ENCODE data around the gene CHAT. TPM values are rescaled to one million over a fixed set of nuclear protein-coding genes. Genes with fewer than 3 reads are reported as not detected.

The CHAT gene
- polyA plus RNA-seq, 1 donor from 2014 or later: not detected

GRCh38 chr10:49611816-49612512 lies 1.9 kb upstream of the CHAT start:
- Histone ChIP-seq H3K4me2 (ENCODE audit: low read length) (no peak overlapping the region), H3K4me3 (ENCODE audit: low read length) (peak overlapping the region; percentile 65), H3K79me2 (replicated peaks; ENCODE audit: insufficient read depth, low read length) (no peaks in the 10 kb centered on the region), H3K27ac (ENCODE audit: low read length) (no peak overlapping the region), H3F3A (ENCODE audit: insufficient read depth, low read length, poor library complexity, severe bottlenecking) (no peaks in the 10 kb centered on the region), H3K9ac (ENCODE audit: low read length) (no peak overlapping the region), H3K36me3 (ENCODE audit: insufficient read depth, low read length) (no peaks in the 10 kb centered on the region), H3K27me3 (ENCODE audit: insufficient read depth, low read depth, low read length) (peaks cover 100% of the 10 kb centered on the region), H3K9me3 (ENCODE audit: low read length) (no peaks in the 10 kb centered on the region), H3K9me2 (ENCODE audit: insufficient read depth, low read length) (no peaks in the 10 kb centered on the region), H4K20me1 (ENCODE audit: insufficient read depth) (no peaks in the 10 kb centered on the region), H2AFZ (ENCODE audit: low read depth, low read length) (no peak overlapping the region)
- no peak for TF ChIP-seq REST (IDR thresholded peaks at IDR 0.05; ENCODE audit: borderline replicate concordance)
- no peak for TF ChIP-seq TAF1 (IDR thresholded peaks at IDR 0.05; ENCODE audit: low read depth)
- TF ChIP-seq, protein P1, sequence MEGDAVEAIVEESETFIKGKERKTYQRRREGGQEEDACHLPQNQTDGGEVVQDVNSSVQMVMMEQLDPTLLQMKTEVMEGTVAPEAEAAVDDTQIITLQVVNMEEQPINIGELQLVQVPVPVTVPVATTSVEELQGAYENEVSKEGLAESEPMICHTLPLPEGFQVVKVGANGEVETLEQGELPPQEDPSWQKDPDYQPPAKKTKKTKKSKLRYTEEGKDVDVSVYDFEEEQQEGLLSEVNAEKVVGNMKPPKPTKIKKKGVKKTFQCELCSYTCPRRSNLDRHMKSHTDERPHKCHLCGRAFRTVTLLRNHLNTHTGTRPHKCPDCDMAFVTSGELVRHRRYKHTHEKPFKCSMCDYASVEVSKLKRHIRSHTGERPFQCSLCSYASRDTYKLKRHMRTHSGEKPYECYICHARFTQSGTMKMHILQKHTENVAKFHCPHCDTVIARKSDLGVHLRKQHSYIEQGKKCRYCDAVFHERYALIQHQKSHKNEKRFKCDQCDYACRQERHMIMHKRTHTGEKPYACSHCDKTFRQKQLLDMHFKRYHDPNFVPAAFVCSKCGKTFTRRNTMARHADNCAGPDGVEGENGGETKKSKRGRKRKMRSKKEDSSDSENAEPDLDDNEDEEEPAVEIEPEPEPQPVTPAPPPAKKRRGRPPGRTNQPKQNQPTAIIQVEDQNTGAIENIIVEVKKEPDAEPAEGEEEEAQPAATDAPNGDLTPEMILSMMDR (IDR thresholded peaks at IDR 0.05; ENCODE audit: poor library complexity, severe bottlenecking): no peak
- peak; percentile 49 for TF ChIP-seq EZH2 (IDR thresholded peaks at IDR 0.05; ENCODE audit: borderline replicate concordance, insufficient read depth, low read length, poor library complexity, severe bottlenecking)
- no peak for TF ChIP-seq RAD21 (conservative IDR thresholded peaks at IDR 0.05)
- no peak for TF ChIP-seq SMC3 (conservative IDR thresholded peaks at IDR 0.05; ENCODE audit: poor library complexity)
- TF ChIP-seq EP300 (conservative IDR thresholded peaks at IDR 0.05; ENCODE audit: poor library complexity, severe bottlenecking): no peak

- Histone ChIP-seq H3K27me3 (ENCODE audit: insufficient read depth, low read depth, low read length) (peaks cover 99% of the 10 kb centered on the region), H3K9ac (ENCODE audit: low read length) (no peak overlapping the region), H3K9me3 (ENCODE audit: low read length) (no peaks in the 10 kb centered on the region), H4K20me1 (ENCODE audit: insufficient read depth) (no peaks in the 10 kb centered on the region), H3F3A (ENCODE audit: insufficient read depth, low read length, poor library complexity, severe bottlenecking) (no peaks in the 10 kb centered on the region), H3K4me2 (ENCODE audit: low read length) (no peak overlapping the region), H2AFZ (ENCODE audit: low read depth, low read length) (no peak overlapping the region), H3K4me3 (ENCODE audit: low read length) (no peak overlapping the region), H3K36me3 (ENCODE audit: insufficient read depth, low read length) (no peaks in the 10 kb centered on the region), H3K79me2 (replicated peaks; ENCODE audit: insufficient read depth, low read length) (no peaks in the 10 kb centered on the region), H3K9me2 (ENCODE audit: insufficient read depth, low read length) (no peaks in the 10 kb centered on the region), H3K27ac (ENCODE audit: low read length) (no peak overlapping the region)
- no peak for TF ChIP-seq TAF1 (IDR thresholded peaks at IDR 0.05; ENCODE audit: low read depth)
- TF ChIP-seq, protein P1 (IDR thresholded peaks at IDR 0.05; ENCODE audit: poor library complexity, severe bottlenecking): no peak
These were observed 1.2 kb upstream of the CHAT start for GRCh38 chr10:49612513-49613164.

All from neural cell (in vitro differentiated cells).